HFFc6 (cell line): ENCODE measurements around the gene NAB1. TPM values are rescaled to one million over a fixed set of nuclear protein-coding genes. Genes with fewer than 3 reads are reported as not detected.

Experiments
- DNase-seq: peaks from one replicate; pipeline ENCODE4 v3.0.0-alpha.2; 2018
- H3K27ac Mint-ChIP-seq: 2 replicates; pipeline ENCODE4 v1.8.0; 2020; ENCODE audit warnings: mild to moderate bottlenecking, mixed read lengths
- H3K27me3 Mint-ChIP-seq: 2 replicates; pipeline ENCODE4 v1.8.0; 2021; ENCODE audit warnings: mild to moderate bottlenecking, moderate library complexity, mixed read lengths; ENCODE audit not compliant: insufficient read depth
- H3K36me3 Mint-ChIP-seq: 2 replicates; pipeline ENCODE4 v1.8.0; 2021; ENCODE audit warnings: low read depth, mixed read lengths
- H3K4me1 Mint-ChIP-seq: 2 replicates; pipeline ENCODE4 v1.8.0; 2020; ENCODE audit warnings: low read depth, mixed read lengths
- H3K4me3 Mint-ChIP-seq: 2 replicates; pipeline ENCODE4 v1.8.0; 2020; ENCODE audit warnings: mild to moderate bottlenecking, moderate library complexity, mixed read lengths
- H3K9me3 Mint-ChIP-seq: 2 replicates; pipeline ENCODE4 v1.8.0; 2020; ENCODE audit warnings: mild to moderate bottlenecking, mixed read lengths
- total RNA-seq, 6 experiments: library from RNA; stranded (reverse); fragmentation: NEBNext Ultra II Directional; extraction: Animal tissue kit (Norgen Biotek cat#: 25700); gene quantifications; 2 replicates in 1 of 6; 3 replicates in 5 of 6; pipeline ENCODE4 v1.2.3, GENCODE V29; 2021
- TF ChIP-seq, protein P1 (sequence below): fragments of 200-600 bp; sonication (generic); IDR thresholded peaks from 2 replicates; pipeline ENCODE4 v1.5.0; 2021; ENCODE audit warnings: antibody characterized with exemption, mild to moderate bottlenecking

Gene NAB1
- total RNA-seq, 6 experiments from 2014 or later: 14.3 to 30.1 (median 25.5) TPM

DNA sequence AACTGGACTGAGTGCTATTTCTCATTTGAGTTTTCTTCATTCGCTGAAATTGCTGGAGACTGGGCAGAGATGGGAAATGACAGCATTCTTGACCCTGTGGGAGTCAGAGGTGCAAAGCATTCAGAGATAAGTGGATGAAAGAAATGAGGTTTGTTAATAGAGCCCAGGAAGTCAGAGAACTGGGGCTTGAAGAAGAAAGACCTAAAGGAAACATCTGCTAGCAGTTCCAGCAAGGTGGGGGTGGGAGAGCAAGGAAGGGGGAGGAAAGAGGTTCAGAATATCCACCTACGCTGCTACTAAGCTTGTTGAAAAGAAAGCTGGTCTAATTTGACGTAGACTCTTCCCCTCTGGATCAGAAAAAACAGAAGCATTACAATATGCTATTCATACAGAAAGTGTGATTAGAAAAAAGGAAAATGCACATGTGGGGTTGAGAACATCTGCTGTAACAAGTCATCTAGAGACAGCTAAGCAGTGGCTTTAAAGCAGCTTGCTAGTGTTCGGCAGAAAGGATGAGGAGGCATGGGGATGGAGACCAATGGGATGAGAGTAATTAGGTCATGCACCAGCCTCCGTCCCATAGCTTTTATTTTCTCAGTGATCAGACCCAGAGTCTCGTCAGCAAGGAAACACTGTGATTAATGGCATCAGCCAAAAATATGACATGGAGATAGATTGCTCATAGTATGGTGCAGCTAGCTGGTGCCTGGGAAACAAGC, 29.7 kb downstream of the NAB1 start:
- DNase-seq: no peak
- Mint-ChIP-seq H3K27ac (peak overlapping the region; percentile 13; the same call in 1 of the 2 replicates), H3K9me3 (no peaks in the 10 kb centered on the region), H3K4me1 (peaks cover 43% of the 10 kb centered on the region), H3K4me3 (no peak overlapping the region; the same call in 1 of the 2 replicates), H3K27me3 (no peaks in the 10 kb centered on the region; the same call in 1 of the 2 replicates), H3K36me3 (peaks cover 17% of the 10 kb centered on the region)
- TF ChIP-seq, protein P1, sequence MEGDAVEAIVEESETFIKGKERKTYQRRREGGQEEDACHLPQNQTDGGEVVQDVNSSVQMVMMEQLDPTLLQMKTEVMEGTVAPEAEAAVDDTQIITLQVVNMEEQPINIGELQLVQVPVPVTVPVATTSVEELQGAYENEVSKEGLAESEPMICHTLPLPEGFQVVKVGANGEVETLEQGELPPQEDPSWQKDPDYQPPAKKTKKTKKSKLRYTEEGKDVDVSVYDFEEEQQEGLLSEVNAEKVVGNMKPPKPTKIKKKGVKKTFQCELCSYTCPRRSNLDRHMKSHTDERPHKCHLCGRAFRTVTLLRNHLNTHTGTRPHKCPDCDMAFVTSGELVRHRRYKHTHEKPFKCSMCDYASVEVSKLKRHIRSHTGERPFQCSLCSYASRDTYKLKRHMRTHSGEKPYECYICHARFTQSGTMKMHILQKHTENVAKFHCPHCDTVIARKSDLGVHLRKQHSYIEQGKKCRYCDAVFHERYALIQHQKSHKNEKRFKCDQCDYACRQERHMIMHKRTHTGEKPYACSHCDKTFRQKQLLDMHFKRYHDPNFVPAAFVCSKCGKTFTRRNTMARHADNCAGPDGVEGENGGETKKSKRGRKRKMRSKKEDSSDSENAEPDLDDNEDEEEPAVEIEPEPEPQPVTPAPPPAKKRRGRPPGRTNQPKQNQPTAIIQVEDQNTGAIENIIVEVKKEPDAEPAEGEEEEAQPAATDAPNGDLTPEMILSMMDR: no peak

DNA sequence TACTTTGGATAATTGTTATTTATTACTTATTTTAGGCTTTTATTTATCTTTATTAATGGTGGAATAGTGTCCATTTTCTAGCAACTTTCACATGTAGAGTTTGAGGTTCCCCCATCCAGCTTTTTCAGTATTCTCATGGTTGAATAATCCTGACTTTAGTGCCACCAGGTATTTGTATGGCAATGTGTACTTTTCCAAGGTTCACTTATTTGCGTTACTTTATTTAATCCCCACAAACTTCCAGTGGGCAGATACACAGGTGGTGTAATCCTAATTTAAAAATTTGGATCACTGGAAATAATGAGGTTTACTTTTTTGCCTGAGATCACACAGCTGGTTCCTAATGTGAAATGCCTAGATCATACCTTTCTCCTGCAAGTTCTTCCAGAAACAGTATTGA, 30.5 kb downstream of the NAB1 start:
- H3K9me3 Mint-ChIP-seq: no peaks in the 10 kb centered on the region
- no peak overlapping the region for H3K27ac Mint-ChIP-seq
- no peak for DNase-seq
- no peak overlapping the region for H3K4me3 Mint-ChIP-seq
- peaks cover 17% of the 10 kb centered on the region for H3K36me3 Mint-ChIP-seq
- H3K4me1 Mint-ChIP-seq: peaks cover 43% of the 10 kb centered on the region
- H3K27me3 Mint-ChIP-seq: no peaks in the 10 kb centered on the region; the same call in 1 of the 2 replicates
- TF ChIP-seq, protein P1: no peak

GRCh38 chr2:190679813-190680591, 31.1 kb downstream of the NAB1 start:
- peaks cover 48% of the 10 kb centered on the region for H3K4me1 Mint-ChIP-seq
- H3K36me3 Mint-ChIP-seq: peaks cover 17% of the 10 kb centered on the region
- H3K4me3 Mint-ChIP-seq: no peak overlapping the region
- TF ChIP-seq, protein P1: peak; percentile 71
- no peaks in the 10 kb centered on the region for H3K9me3 Mint-ChIP-seq
- H3K27me3 Mint-ChIP-seq: no peaks in the 10 kb centered on the region; the same call in 1 of the 2 replicates
- no peak for DNase-seq
- H3K27ac Mint-ChIP-seq: peak overlapping the region; percentile 31; the same call in 1 of the 2 replicates

DNA sequence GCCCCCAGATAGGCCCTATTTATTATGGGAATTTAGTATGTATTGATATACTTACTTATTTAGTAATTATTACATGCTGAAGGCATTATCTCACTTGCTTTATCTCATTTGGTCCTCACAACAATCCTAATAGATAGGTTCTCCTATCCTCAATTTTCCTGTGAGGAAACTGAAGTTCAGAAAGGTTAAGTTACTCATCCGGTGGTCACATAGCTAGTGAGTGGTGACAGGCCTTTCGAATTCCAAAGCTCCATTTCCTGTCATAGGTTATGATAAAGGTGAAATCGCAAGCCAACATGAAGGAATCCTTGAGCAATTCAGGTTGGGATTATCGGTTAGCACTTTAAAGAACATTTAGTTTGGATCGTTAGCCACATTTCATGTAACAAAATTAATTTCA, 33.3 kb downstream of the NAB1 start:
- Mint-ChIP-seq H3K4me1 (peaks cover 49% of the 10 kb centered on the region), H3K4me3 (no peak overlapping the region), H3K27ac (no peak overlapping the region; the same call in 1 of the 2 replicates), H3K36me3 (peaks cover 17% of the 10 kb centered on the region), H3K9me3 (no peaks in the 10 kb centered on the region), H3K27me3 (no peaks in the 10 kb centered on the region; the same call in 1 of the 2 replicates)
- no peak for DNase-seq
- TF ChIP-seq, protein P1: no peak

DNA sequence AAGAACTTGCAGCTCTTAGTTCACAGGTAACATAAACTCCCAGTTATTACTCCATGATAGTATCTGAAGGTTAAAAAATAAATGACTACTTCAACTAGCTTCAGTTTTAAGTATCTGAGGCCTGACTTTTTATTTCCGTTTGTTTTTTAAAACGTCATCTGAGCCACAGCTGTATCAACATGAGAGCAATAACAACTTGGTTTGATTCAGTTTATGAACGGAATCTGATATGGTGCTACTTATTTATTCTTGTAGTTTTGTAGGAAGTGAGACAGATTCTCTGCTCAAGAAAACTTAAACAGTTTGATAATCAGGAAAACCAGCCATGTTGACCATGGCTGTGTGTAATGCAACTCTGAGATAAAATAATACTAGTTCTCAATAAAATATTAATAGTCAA, 34.9 kb downstream of the NAB1 start:
- Mint-ChIP-seq H3K27me3 (no peaks in the 10 kb centered on the region; the same call in 1 of the 2 replicates), H3K27ac (no peak overlapping the region), H3K9me3 (no peaks in the 10 kb centered on the region), H3K4me1 (peaks cover 41% of the 10 kb centered on the region), H3K4me3 (no peak overlapping the region), H3K36me3 (peaks cover 17% of the 10 kb centered on the region)
- DNase-seq: no peak
- TF ChIP-seq, protein P1: no peak
